Suprapubic skin (tissue), 4 donors: Measurements from ENCODE around the gene PAEP. TPM values are rescaled to one million over a fixed set of nuclear protein-coding genes. Genes with fewer than 3 reads are reported as not detected.

Experiments
- DNase-seq, 2 donors: peaks; one replicate each; pipeline ENCODE4 v3.0.0-alpha.2; 2019; ENCODE audit warnings: low spot score in 2 of 2
- H3K27ac ChIP-seq: fragments of 200-600 bp; sonication (generic); one replicate; pipeline ENCODE4 v1.5.1; 2019
- H3K27me3 ChIP-seq: fragments of 200-600 bp; sonication (generic); one replicate; pipeline ENCODE4 v1.5.1; 2019
- H3K36me3 ChIP-seq: fragments of 200-600 bp; sonication (generic); one replicate; pipeline ENCODE4 v1.5.1; 2019
- H3K4me1 ChIP-seq: fragments of 200-600 bp; sonication (generic); one replicate; pipeline ENCODE4 v1.5.1; 2019
- H3K4me3 ChIP-seq: fragments of 200-600 bp; sonication (generic); one replicate; pipeline ENCODE4 v1.5.1; 2019; ENCODE audit warnings: mild to moderate bottlenecking
- H3K9me3 ChIP-seq: fragments of 200-600 bp; sonication (generic); one replicate; pipeline ENCODE4 v1.5.1; 2019
- EP300 ChIP-seq: sonication (generic); formaldehyde crosslinking; IDR thresholded peaks from one replicate; pipeline ENCODE4 v1.6.1; 2017; ENCODE audit warnings: antibody characterized with exemption
- POLR2A ChIP-seq, 2 donors: fragments of 450-650 bp; IDR thresholded peaks; one replicate each; pipeline ENCODE4 v1.6.1; 2017; ENCODE audit warnings: antibody characterized with exemption in 2 of 2, mild to moderate bottlenecking in 2 of 2, moderate library complexity in 2 of 2
- POLR2AphosphoS5 ChIP-seq, 3 donors: sonication (generic); formaldehyde crosslinking; IDR thresholded peaks; one replicate each; pipeline ENCODE4 v1.6.1; 2017; ENCODE audit warnings: antibody characterized with exemption in 3 of 3
- WGBS: methylation state at CpG from one replicate; pipeline ENCODE4 v1.1.5; 2018; 5-methylcytosine and 5-hydroxymethylcytosine counted together
- total RNA-seq, 4 donors: library from RNA; depleted of rRNA; stranded (reverse); fragments of >200 nt; gene quantifications; one replicate each; pipeline ENCODE4 v1.1.0, GENCODE V29; 2016
- TF ChIP-seq, protein P1 (sequence below), 2 donors: fragments of 200-600 bp in 1 of 2; fragments of 450-650 bp in 1 of 2; sonication (generic) in 1 of 2; IDR thresholded peaks; one replicate each; pipeline ENCODE4 v1.5.1; 2016 to 2019; ENCODE audit warnings: antibody characterized with exemption in 2 of 2, mild to moderate bottlenecking in 1 of 2, moderate library complexity in 1 of 2

PAEP gene
- total RNA-seq, 4 donors from 2014 or later: 5.6 TPM; not detected in 3

GRCh38 chr9:135572233-135572632 lies 10.7 kb downstream of the PAEP start:
- WGBS: 82% methylated on average over 2 of the region's 2 CpGs
- Histone ChIP-seq H3K4me1 (no peaks in the 10 kb centered on the region), H3K9me3 (no peaks in the 10 kb centered on the region), H3K4me3 (no peak overlapping the region), H3K36me3 (no peaks in the 10 kb centered on the region), H3K27me3 (peaks cover 48% of the 10 kb centered on the region), H3K27ac (no peak overlapping the region)
- TF ChIP-seq, protein P1, sequence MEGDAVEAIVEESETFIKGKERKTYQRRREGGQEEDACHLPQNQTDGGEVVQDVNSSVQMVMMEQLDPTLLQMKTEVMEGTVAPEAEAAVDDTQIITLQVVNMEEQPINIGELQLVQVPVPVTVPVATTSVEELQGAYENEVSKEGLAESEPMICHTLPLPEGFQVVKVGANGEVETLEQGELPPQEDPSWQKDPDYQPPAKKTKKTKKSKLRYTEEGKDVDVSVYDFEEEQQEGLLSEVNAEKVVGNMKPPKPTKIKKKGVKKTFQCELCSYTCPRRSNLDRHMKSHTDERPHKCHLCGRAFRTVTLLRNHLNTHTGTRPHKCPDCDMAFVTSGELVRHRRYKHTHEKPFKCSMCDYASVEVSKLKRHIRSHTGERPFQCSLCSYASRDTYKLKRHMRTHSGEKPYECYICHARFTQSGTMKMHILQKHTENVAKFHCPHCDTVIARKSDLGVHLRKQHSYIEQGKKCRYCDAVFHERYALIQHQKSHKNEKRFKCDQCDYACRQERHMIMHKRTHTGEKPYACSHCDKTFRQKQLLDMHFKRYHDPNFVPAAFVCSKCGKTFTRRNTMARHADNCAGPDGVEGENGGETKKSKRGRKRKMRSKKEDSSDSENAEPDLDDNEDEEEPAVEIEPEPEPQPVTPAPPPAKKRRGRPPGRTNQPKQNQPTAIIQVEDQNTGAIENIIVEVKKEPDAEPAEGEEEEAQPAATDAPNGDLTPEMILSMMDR (IDR thresholded peaks at IDR 0.05): no peak
- TF ChIP-seq POLR2A (IDR thresholded peaks at IDR 0.05) (no peak), EP300 (no peak), POLR2AphosphoS5 (IDR thresholded peaks at IDR 0.05) (no peak)
- DNase-seq: no peak

DNA sequence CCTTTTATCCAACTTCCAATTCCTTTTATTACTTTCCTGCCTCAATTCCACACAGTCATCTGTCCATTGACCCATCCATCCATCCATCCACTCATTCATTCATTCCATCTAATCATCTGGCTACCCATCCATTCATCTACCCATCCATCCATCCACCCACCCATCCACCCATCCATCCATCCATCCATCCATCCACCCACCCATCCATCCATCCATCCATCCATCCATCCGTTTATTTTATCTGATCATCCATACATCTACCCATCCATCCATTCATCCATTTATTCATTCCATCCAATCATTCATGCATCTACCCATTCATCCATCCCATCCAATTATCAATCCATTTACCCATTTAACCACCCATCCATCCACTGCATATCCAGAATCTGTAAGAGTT lies 11.6 kb downstream of the PAEP start:
- DNase-seq: no peak
- H3K36me3 ChIP-seq: no peaks in the 10 kb centered on the region
- H3K4me1 ChIP-seq: no peaks in the 10 kb centered on the region
- H3K27me3 ChIP-seq: peaks cover 46% of the 10 kb centered on the region
- WGBS: 90% methylated on average over 1 of the region's 1 CpG
- no peaks in the 10 kb centered on the region for H3K9me3 ChIP-seq
- no peak overlapping the region for H3K4me3 ChIP-seq
- H3K27ac ChIP-seq: no peak overlapping the region
- TF ChIP-seq POLR2AphosphoS5 (IDR thresholded peaks at IDR 0.05): no peak

- H3K9me3 ChIP-seq: no peaks in the 10 kb centered on the region
Measured at GRCh38 chr9:135574331-135574730, 12.8 kb downstream of the PAEP start.

DNA sequence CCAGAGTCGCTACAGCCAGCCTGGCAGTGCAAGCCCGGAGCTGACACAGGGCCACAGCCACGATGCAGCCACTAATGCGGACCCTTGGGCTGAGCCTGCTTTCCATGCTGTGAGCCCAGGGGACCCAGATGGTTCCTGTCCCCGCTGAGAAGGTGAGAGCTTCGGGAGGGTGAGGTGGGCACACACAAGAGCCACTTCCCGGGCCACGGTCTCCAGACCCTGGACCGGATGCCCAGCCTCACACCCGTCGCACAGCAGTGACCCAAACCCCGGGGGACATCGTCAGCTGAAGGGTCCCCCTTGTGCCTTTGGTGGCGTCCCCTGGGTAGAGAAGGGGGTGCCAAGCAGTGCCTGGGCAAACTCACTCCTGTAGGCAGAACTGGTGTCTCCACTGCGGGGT lies 13.4 kb downstream of the PAEP start:
- TF ChIP-seq POLR2AphosphoS5 (IDR thresholded peaks at IDR 0.05) (no peak), POLR2A (IDR thresholded peaks at IDR 0.05) (no peak), EP300 (no peak)
- TF ChIP-seq, protein P1 (IDR thresholded peaks at IDR 0.05): no peak
- WGBS: 92% methylated on average over 2 of the region's 15 CpGs

More at GRCh38 chr9:135574331-135574730, 12.8 kb downstream of the PAEP start:
- no peak overlapping the region for H3K27ac ChIP-seq
- no peak overlapping the region for H3K4me3 ChIP-seq
- DNase-seq: peak in 1 of 2 donors; percentile 75
- H3K27me3 ChIP-seq: peaks cover 47% of the 10 kb centered on the region
- TF ChIP-seq EP300 (no peak), POLR2A (IDR thresholded peaks at IDR 0.05) (no peak), POLR2AphosphoS5 (IDR thresholded peaks at IDR 0.05) (no peak)
- TF ChIP-seq, protein P1 (IDR thresholded peaks at IDR 0.05): no peak
- no peaks in the 10 kb centered on the region for H3K4me1 ChIP-seq
- 61% methylated on average over 13 of the region's 14 CpGs for WGBS
- H3K36me3 ChIP-seq: no peaks in the 10 kb centered on the region

GRCh38 chr9:135575995-135576631 lies 14.6 kb downstream of the PAEP start:
- no peaks in the 10 kb centered on the region for H3K36me3 ChIP-seq
- DNase-seq: no peak
- H3K27ac ChIP-seq: no peak overlapping the region
- TF ChIP-seq POLR2A (IDR thresholded peaks at IDR 0.05) (no peak), POLR2AphosphoS5 (IDR thresholded peaks at IDR 0.05) (no peak), EP300 (no peak)
- TF ChIP-seq, protein P1 (IDR thresholded peaks at IDR 0.05): no peak
- H3K4me3 ChIP-seq: no peak overlapping the region
- peaks cover 54% of the 10 kb centered on the region for H3K27me3 ChIP-seq
- 97% methylated on average over 6 of the region's 22 CpGs for WGBS
- H3K9me3 ChIP-seq: no peaks in the 10 kb centered on the region
- H3K4me1 ChIP-seq: no peaks in the 10 kb centered on the region

More for the DNA sequence above, 13.4 kb downstream of the PAEP start:
- Histone ChIP-seq H3K36me3 (no peaks in the 10 kb centered on the region), H3K27me3 (peaks cover 49% of the 10 kb centered on the region), H3K9me3 (no peaks in the 10 kb centered on the region), H3K4me1 (no peaks in the 10 kb centered on the region), H3K4me3 (no peak overlapping the region), H3K27ac (no peak overlapping the region)
- DNase-seq: no peak
